Astrocyte of the spinal cord (primary cell): ENCODE measurements around the gene SHC1.

Experiments used
- DNase-seq: peaks from one replicate; pipeline ENCODE4 v3.0.0; 2011; ENCODE audit warnings: low read depth, low spot score
- H3K4me3 ChIP-seq: 2 replicates; pipeline ENCODE4 v1.5.1; 2011; ENCODE audit warnings: low read depth, mild to moderate bottlenecking, low read length, moderate library complexity
- in situ Hi-C: cut with HindIII; loops from 2 replicates; pipeline ENCODE4 v1.10.0; 2017; ENCODE audit warnings: low sequenced_read_pairs
- TF ChIP-seq, protein P1 (sequence below): IDR thresholded peaks from 2 replicates; pipeline ENCODE4 v1.5.1; 2012; ENCODE audit warnings: low read depth, mild to moderate bottlenecking, low read length, inconsistent platforms

The SHC1 gene

DNA sequence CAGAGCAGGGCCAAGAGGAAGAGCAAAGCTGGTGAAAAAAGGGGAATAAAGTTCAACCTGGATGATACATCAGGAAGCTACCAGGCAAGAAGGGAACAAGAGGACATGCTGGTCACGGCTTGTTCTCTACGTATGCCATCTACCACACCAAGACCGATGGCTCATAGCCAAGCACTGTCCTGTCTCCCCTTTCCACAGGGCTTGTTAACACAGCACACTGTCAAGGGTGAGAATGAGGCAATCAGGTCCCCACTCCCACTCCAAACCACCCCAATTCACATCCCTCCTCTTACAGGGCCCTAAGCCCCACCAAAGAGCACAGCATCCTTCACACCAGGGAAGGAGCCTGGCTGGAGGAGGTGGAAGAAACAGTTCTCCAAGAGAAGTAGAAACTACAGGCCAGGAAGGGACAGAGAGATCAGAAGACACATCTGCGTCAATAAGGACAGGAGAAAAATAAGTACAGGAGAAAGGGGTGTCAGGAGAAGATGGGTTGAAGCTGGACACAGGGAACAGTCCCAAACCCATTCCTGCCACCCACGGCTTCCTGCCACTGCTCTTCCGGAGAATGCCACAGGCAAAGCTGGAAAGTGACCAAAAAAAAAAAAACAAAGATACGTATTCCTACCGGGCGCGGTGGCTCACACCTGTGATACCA is 923 bp upstream of the SHC1 start:
- TF ChIP-seq, protein P1, sequence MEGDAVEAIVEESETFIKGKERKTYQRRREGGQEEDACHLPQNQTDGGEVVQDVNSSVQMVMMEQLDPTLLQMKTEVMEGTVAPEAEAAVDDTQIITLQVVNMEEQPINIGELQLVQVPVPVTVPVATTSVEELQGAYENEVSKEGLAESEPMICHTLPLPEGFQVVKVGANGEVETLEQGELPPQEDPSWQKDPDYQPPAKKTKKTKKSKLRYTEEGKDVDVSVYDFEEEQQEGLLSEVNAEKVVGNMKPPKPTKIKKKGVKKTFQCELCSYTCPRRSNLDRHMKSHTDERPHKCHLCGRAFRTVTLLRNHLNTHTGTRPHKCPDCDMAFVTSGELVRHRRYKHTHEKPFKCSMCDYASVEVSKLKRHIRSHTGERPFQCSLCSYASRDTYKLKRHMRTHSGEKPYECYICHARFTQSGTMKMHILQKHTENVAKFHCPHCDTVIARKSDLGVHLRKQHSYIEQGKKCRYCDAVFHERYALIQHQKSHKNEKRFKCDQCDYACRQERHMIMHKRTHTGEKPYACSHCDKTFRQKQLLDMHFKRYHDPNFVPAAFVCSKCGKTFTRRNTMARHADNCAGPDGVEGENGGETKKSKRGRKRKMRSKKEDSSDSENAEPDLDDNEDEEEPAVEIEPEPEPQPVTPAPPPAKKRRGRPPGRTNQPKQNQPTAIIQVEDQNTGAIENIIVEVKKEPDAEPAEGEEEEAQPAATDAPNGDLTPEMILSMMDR: no peak
- in situ Hi-C loops: no loop called here
- no peak for DNase-seq
- peak overlapping the region; percentile 17 for H3K4me3 ChIP-seq

DNA sequence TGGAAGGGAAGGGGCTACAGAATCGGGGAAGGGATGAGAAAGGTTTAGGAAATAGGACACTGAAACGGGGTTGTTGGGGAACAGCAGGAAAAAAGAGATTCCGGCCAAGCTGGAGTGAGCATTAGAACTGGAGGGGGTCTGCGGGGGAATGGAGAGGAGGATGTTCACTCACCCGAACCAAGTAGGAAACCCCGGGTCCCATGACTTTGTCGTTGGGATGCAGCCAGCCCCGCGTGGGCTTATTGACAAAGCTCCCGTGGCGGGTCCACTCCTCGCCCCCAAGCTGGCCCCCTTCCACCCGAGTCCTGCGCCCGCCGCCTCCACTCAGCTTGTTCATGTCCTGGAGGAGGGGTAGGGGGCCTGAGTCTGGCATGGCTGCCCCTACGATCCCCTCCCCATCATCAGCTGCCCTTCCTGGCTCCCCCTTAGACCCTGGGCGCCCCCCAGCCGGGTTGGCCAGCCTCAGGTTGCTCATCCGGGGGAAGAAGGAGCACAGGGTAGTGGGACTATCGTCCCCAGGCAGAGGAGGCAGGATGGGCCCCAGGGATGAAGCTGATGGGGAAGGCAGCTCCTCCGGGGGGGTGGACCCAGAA is 591 bp downstream of the SHC1 start:
- DNase-seq: no peak
- peak overlapping the region; percentile 73 for H3K4me3 ChIP-seq
- TF ChIP-seq, protein P1: no peak
- in situ Hi-C loops: no loop called here

DNA sequence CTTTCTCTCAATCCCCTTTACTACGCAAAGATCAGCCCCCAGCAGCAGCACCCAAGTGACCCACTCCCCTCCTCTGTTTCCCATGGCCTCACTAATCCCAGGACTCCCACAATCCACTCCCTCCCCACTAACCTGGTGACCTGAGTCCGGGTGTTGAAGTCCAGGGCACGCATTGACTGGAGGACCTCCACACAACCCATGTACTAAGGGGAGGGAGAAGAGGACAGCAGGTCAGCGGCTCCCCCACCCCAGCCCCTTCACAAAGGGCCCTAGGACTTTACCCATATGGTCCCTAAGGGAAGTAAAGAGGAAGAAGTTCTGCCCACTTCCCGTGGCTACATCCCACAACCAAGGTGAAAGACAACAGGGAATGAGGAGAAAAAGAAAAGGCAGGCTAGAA is 1.3 kb downstream of the SHC1 start:
- peak overlapping the region; percentile 73 for H3K4me3 ChIP-seq
- in situ Hi-C loops: no loop called here
- TF ChIP-seq, protein P1: no peak
- DNase-seq: no peak

DNA sequence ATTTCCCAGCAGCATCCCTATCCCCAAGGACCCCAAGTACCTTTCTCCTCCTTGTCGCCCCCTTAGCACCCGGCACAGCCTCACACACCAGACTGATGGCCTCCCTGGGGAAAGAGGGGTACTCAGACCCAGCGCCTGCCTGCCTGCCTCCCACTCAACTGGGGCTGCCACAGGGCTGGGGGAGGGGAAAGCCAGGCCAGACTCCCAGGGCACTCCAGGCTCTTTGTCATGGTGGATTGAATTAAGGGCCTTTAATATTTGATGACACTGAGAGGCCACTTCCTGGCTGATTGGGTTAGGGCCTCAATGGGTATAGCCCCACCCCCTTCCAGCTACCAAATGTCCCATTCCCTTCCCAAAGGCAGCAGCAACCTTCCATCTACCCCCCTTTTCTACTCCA is 1.8 kb downstream of the SHC1 start:
- TF ChIP-seq, protein P1: no peak
- DNase-seq: no peak
- peak overlapping the region; percentile 73 for H3K4me3 ChIP-seq
- in situ Hi-C loops: no loop called here

DNA sequence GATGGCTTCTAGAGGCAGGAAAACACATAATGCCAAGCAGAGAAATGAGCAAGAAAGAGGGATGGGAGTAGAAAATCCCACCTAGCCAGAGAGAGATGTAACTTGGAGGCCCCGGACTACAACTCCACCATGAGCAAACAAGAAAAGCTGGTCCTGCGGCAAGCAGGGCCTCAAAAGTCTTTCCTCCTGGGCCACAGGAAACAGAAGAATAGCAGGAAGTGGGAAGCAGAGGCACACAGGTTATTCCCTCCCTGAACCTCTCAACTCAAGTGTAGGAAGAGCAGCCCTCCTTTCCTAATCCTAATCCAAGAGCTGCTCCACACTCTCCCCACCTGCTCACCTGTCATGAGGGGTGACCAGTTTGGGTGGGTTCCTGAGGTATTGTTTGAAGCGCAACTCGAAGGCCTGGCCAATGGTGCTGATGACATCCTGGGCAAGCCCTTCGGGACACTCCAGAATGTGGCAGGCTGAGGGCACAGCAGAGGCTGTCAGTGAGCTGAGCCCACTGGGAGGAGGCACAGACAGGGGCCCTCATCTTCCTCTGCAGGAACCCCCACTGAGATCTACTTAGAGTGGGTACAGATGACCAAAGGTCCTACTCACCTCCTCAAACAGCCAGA is 3.1 kb downstream of the SHC1 start:
- DNase-seq: no peak
- TF ChIP-seq, protein P1: no peak
- in situ Hi-C loops: no loop called here

DNA sequence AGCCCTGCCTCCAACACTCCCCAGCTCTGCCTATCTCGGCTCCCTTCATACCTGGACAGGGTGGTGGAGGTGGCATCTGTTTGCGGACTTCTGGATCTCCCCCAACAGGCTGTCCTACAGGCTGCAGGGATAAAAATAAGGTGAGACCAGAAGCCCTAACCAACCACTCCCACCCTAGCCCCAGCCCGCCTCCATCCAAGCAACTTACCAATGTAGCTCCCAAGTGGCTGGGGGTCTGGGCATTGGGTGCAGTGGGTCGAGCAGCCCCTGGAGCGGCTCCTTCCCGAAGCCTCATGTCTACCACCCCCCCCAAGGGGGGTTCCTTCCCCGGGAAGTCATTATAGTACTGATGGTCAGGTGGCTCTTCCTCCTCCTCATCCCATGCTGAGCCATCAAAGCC is 4.4 kb downstream of the SHC1 start:
- in situ Hi-C loops: no loop called here
- no peak overlapping the region for H3K4me3 ChIP-seq
- TF ChIP-seq, protein P1: no peak
- no peak for DNase-seq

More for the DNA sequence above, 3.1 kb downstream of the SHC1 start:
- H3K4me3 ChIP-seq: peak overlapping the region; percentile 5
